Trophoblast cell (in vitro differentiated cells and primary cell): Measurements from ENCODE around the gene NNMT.

Experiments
- DNase-seq, 2 donors: peaks; one replicate each; pipeline ENCODE4 v3.0.0-alpha.2; 2016
- H2AFZ ChIP-seq: 2 replicates; pipeline ENCODE4 v1.6.1; 2013; ENCODE audit warnings: low read length, moderate library complexity, mild to moderate bottlenecking; ENCODE audit not compliant: insufficient read depth, poor library complexity
- H2AK5ac ChIP-seq: 2 replicates; pipeline ENCODE4 v1.6.1; 2013; ENCODE audit warnings: mild to moderate bottlenecking, low read length
- H2BK120ac ChIP-seq: 2 replicates; pipeline ENCODE4 v1.6.1; 2013; ENCODE audit warnings: low read length, mild to moderate bottlenecking, moderate library complexity; ENCODE audit not compliant: insufficient read depth, poor library complexity
- H2BK12ac ChIP-seq: 2 replicates; pipeline ENCODE4 v1.6.1; 2013; ENCODE audit warnings: mild to moderate bottlenecking, low read length, moderate library complexity
- H2BK5ac ChIP-seq: 2 replicates; pipeline ENCODE4 v1.6.1; 2013; ENCODE audit warnings: low read length, low read depth, moderate library complexity, mild to moderate bottlenecking; ENCODE audit not compliant: poor library complexity
- H3K14ac ChIP-seq: 2 replicates; pipeline ENCODE4 v1.6.1; 2013; ENCODE audit warnings: mild to moderate bottlenecking, low read length
- H3K18ac ChIP-seq: 2 replicates; pipeline ENCODE4 v1.6.1; 2013; ENCODE audit warnings: mild to moderate bottlenecking, low read length
- H3K23ac ChIP-seq: 2 replicates; pipeline ENCODE4 v1.6.1; 2013; ENCODE audit warnings: low read length
- H3K27ac ChIP-seq: 2 replicates; pipeline ENCODE4 v1.5.1; 2013; ENCODE audit warnings: low read depth, mild to moderate bottlenecking, inconsistent platforms, low read length, moderate library complexity
- H3K27me3 ChIP-seq: 2 replicates; pipeline ENCODE4 v1.6.1; 2013; ENCODE audit warnings: inconsistent platforms, mild to moderate bottlenecking, low read length, moderate library complexity; ENCODE audit not compliant: insufficient read depth
- H3K36me3 ChIP-seq, 2 experiments: 1 replicate in 1 of 2; 2 replicates in 1 of 2; pipeline ENCODE4 v1.6.1; 2013; ENCODE audit warnings: low read length in 2 of 2, mild to moderate bottlenecking in 2 of 2, moderate library complexity in 1 of 2; ENCODE audit not compliant: insufficient read depth in 2 of 2, control insufficient read depth in 1 of 2
- H3K4ac ChIP-seq: 2 replicates; pipeline ENCODE4 v1.6.1; 2013; ENCODE audit warnings: low read depth, mild to moderate bottlenecking, low read length, moderate library complexity
- H3K4me1 ChIP-seq, 2 experiments: 1 replicate in 1 of 2; 2 replicates in 1 of 2; pipeline ENCODE4 v1.6.1; 2013; ENCODE audit warnings: low read length in 2 of 2, mild to moderate bottlenecking in 2 of 2, moderate library complexity in 1 of 2; ENCODE audit not compliant: insufficient read depth in 2 of 2, control insufficient read depth in 1 of 2
- H3K4me2 ChIP-seq: 2 replicates; pipeline ENCODE4 v1.6.1; 2013; ENCODE audit warnings: inconsistent platforms, mild to moderate bottlenecking, low read length, moderate library complexity
- H3K4me3 ChIP-seq: 2 replicates; pipeline ENCODE4 v1.5.1; 2013; ENCODE audit warnings: mild to moderate bottlenecking, low read depth, low read length, inconsistent platforms
- H3K79me1 ChIP-seq: one replicate; pipeline ENCODE4 v1.6.1; 2013; ENCODE audit warnings: low read length
- H3K79me2 ChIP-seq: 2 replicates; pipeline ENCODE4 v1.6.1; 2013; ENCODE audit warnings: low read length, mild to moderate bottlenecking; ENCODE audit not compliant: control insufficient read depth, insufficient read depth, poor library complexity
- H3K9ac ChIP-seq: 2 replicates; pipeline ENCODE4 v1.6.1; 2013; ENCODE audit warnings: mild to moderate bottlenecking, low read length
- H3K9me3 ChIP-seq: 2 replicates; pipeline ENCODE4 v1.6.1; 2013; ENCODE audit warnings: low read depth, mild to moderate bottlenecking, control low read depth, inconsistent platforms, low read length; ENCODE audit not compliant: insufficient read depth
- H4K12ac ChIP-seq: 2 replicates; pipeline ENCODE4 v1.6.1; 2013; ENCODE audit warnings: low read depth, mild to moderate bottlenecking, low read length, moderate library complexity
- H4K8ac ChIP-seq: 2 replicates; pipeline ENCODE4 v1.6.1; 2013; ENCODE audit warnings: low read depth, mild to moderate bottlenecking, low read length, moderate library complexity
- H4K91ac ChIP-seq: one replicate; pipeline ENCODE4 v1.6.1; 2013; ENCODE audit warnings: low read depth, mild to moderate bottlenecking, low read length, moderate library complexity
- WGBS: extraction: QIAGEN DNeasy Blood & Tissue Kit; methylation state at CpG from one replicate; pipeline ENCODE4 v1.1.7; 2013; ENCODE audit warnings: missing lambda C conversion rate; ENCODE audit not compliant: insufficient read length, insufficient coverage; ENCODE audit errors: extremely low coverage; 5-methylcytosine and 5-hydroxymethylcytosine counted together

NNMT gene

DNA sequence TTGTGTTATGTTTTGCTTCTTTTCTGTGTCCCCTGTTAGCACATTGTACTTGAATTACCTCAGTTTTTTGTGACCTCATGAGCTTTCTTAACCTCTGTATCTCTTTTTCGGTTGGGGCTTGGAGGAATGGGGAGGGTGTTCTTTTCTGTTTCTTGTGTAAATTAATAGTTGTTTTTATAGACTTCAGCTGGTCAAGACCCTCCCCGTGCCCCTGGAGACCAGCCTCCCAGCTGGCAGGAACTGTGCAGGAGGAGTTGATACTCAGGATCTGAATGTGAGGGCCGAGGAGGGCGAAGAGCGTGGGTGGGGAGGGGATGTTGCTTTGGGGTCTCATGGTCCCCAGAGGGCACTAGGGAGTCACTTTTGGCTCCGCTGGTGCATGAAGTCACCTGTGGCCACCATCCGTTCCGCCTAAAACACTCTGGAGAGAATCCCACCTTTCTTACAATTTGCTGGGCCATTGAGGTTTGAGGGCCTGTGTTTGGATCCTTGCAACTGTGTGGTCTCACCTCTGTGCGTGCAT is 44.3 kb upstream of the NNMT start:
- no peak for DNase-seq
- H3K23ac ChIP-seq, result no peak overlapping the region
- no peak overlapping the region for H3K4me2 ChIP-seq
- H3K18ac ChIP-seq, result no peak overlapping the region
- peaks cover 7% of the 10 kb centered on the region for H3K9me3 ChIP-seq
- H2BK12ac ChIP-seq, result no peak overlapping the region
- H3K36me3 ChIP-seq, result no peaks in the 10 kb centered on the region
- WGBS, result no CpG with 5 or more reads among the region's 9 CpGs
- no peak overlapping the region for H2BK5ac ChIP-seq
- no peak overlapping the region for H2AFZ ChIP-seq
- no peaks in the 10 kb centered on the region for H3K4me1 ChIP-seq
- H4K91ac ChIP-seq, result no peak overlapping the region
- H3K27ac ChIP-seq, result no peak overlapping the region
- no peak overlapping the region for H3K4ac ChIP-seq
- no peak overlapping the region for H3K9ac ChIP-seq
- H2AK5ac ChIP-seq, result no peak overlapping the region
- no peaks in the 10 kb centered on the region for H3K79me2 ChIP-seq
- H3K4me3 ChIP-seq, result no peak overlapping the region
- H2BK120ac ChIP-seq, result no peak overlapping the region
- H3K14ac ChIP-seq, result no peak overlapping the region
- no peak overlapping the region for H4K8ac ChIP-seq
- H4K12ac ChIP-seq, result no peak overlapping the region
- H3K79me1 ChIP-seq, result no peaks in the 10 kb centered on the region
- H3K27me3 ChIP-seq, result no peaks in the 10 kb centered on the region

- Histone ChIP-seq H4K12ac (no peak overlapping the region), H4K8ac (no peak overlapping the region)
- 100% methylated on average over 1 of the region's 9 CpGs for WGBS
Measured at GRCh38 chr11:114252767-114253166, 43.4 kb upstream of the NNMT start.

DNA sequence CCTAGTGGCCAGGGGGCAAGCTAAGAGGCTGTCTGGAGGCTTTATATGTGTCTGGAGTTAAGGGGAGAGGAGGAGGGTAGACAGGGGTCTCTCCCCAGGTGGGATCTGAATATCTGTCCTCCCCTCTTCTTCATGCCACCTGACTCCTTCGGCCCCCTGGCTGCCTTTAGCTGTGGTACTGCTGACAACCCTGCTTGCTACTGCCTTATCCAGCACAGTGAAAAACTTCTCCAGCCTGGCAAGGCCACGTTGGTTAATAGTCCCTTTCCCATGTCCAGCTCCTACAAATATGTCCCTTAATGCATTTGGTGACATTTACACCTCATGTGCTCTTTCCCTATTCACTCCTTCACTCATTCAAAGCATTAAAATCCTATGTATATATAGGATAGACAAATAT is 42.4 kb upstream of the NNMT start:
- no peaks in the 10 kb centered on the region for H3K27me3 ChIP-seq
- H3K23ac ChIP-seq, result no peak overlapping the region
- no peak overlapping the region for H3K4me2 ChIP-seq
- H3K4ac ChIP-seq, result no peak overlapping the region
- H3K79me2 ChIP-seq, result no peaks in the 10 kb centered on the region
- no peak overlapping the region for H4K12ac ChIP-seq
- no peak overlapping the region for H2AK5ac ChIP-seq
- H2BK12ac ChIP-seq, result no peak overlapping the region
- no peaks in the 10 kb centered on the region for H3K36me3 ChIP-seq
- H2BK5ac ChIP-seq, result no peak overlapping the region
- no peak overlapping the region for H2AFZ ChIP-seq
- H3K14ac ChIP-seq, result no peak overlapping the region
- H3K4me1 ChIP-seq, result peaks cover 6 to 9% of the 10 kb centered on the region in 2 experiments
- H3K9me3 ChIP-seq, result peaks cover 3% of the 10 kb centered on the region
- H3K79me1 ChIP-seq, result peaks cover 2% of the 10 kb centered on the region
- no peak overlapping the region for H2BK120ac ChIP-seq
- no peak overlapping the region for H3K9ac ChIP-seq
- no peak overlapping the region for H3K18ac ChIP-seq
- no peak overlapping the region for H4K8ac ChIP-seq
- H3K4me3 ChIP-seq, result no peak overlapping the region
- no peak overlapping the region for H4K91ac ChIP-seq
- WGBS, result no CpG with 5 or more reads among the region's 2 CpGs
- no peak for DNase-seq
- no peak overlapping the region for H3K27ac ChIP-seq

More at GRCh38 chr11:114252767-114253166, 43.4 kb upstream of the NNMT start:
- no peaks in the 10 kb centered on the region for H3K79me1 ChIP-seq
- H3K4me1 ChIP-seq, result peaks cover 3 to 4% of the 10 kb centered on the region in 2 experiments
- no peak overlapping the region for H2BK5ac ChIP-seq
- no peak overlapping the region for H4K91ac ChIP-seq
- no peak overlapping the region for H3K27ac ChIP-seq
- H3K9me3 ChIP-seq, result peaks cover 3% of the 10 kb centered on the region
- H2AFZ ChIP-seq, result no peak overlapping the region
- H3K79me2 ChIP-seq, result no peaks in the 10 kb centered on the region
- H2AK5ac ChIP-seq, result no peak overlapping the region
- no peak overlapping the region for H2BK120ac ChIP-seq
- no peak overlapping the region for H3K23ac ChIP-seq
- no peak overlapping the region for H3K9ac ChIP-seq
- H2BK12ac ChIP-seq, result no peak overlapping the region
- H3K36me3 ChIP-seq, result no peaks in the 10 kb centered on the region
- H3K18ac ChIP-seq, result no peak overlapping the region
- H3K14ac ChIP-seq, result no peak overlapping the region
- no peak for DNase-seq
- H3K4me2 ChIP-seq, result no peak overlapping the region
- no peak overlapping the region for H3K4ac ChIP-seq
- no peak overlapping the region for H3K4me3 ChIP-seq
- H3K27me3 ChIP-seq, result no peaks in the 10 kb centered on the region

DNA sequence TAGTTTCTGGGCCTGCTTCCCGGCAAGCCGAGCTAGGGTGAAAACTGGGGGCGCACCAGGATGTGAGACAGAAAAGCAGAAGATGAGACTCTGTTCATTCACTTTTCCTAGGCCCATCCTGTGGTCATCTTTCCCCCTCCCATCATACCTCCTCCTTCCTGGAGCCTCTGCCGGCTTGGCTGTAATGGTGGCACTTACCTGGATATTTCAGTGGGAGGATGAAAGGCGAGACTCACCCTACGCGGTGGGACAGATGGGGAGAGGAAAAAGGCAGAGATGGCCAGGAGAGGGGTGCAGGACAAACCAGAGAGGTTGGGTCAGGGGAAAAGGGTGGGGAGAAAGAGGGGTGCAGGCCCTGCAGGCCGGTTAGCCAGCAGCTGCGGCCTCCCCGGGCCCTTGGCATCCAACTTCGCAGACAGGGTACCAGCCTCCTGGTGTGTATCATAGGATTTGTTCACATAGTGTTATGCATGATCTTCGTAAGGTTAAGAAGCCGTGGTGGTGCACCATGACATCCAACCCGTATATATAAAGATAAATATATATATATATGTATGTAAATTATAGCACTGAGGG is 41.5 kb upstream of the NNMT start:
- Histone ChIP-seq H3K4me2 (no peak overlapping the region), H4K8ac (no peak overlapping the region), H3K18ac (no peak overlapping the region), H3K27ac (no peak overlapping the region), H2BK12ac (no peak overlapping the region), H3K14ac (no peak overlapping the region), H4K91ac (no peak overlapping the region), H2BK120ac (no peak overlapping the region), H3K79me2 (no peaks in the 10 kb centered on the region), H3K27me3 (no peaks in the 10 kb centered on the region), H2AFZ (no peak overlapping the region), H3K79me1 (peaks cover 2% of the 10 kb centered on the region), H3K4ac (no peak overlapping the region), H3K36me3 (no peaks in the 10 kb centered on the region), H2BK5ac (no peak overlapping the region), H3K4me1 (peaks cover 6 to 9% of the 10 kb centered on the region in 2 experiments), H4K12ac (no peak overlapping the region), H3K23ac (no peak overlapping the region), H3K4me3 (no peak overlapping the region), H2AK5ac (no peak overlapping the region), H3K9ac (no peak overlapping the region), H3K9me3 (peaks cover 3% of the 10 kb centered on the region)
- DNase-seq, result no peak
- no CpG with 5 or more reads among the region's 14 CpGs for WGBS
